ENCODE data around the gene ACTMAP.

Gene ACTMAP

DNA sequence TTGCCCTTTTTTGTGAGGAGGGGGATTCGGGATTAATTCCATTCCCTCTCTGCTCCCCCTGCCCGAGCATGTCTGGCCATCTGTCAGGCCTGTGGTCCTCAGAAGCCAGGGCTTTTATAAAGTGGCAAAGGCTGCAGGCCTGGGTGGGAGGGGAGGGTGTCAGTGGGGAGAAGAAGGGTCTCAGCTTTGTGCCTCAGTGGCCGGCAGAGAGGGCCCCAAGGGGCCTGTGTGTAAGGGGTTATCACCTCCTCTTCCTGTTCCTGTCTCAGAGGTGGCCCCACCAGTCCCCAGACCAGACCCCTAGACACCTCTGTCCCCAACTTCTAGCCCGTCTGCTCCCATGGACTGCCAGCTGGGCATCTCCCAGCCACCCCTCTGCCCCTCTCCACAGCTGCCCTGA is 56.4 kb downstream of the ACTMAP start:
- no peak for DNase-seq (ENCODE audit: low read depth, low spot score)

DNA sequence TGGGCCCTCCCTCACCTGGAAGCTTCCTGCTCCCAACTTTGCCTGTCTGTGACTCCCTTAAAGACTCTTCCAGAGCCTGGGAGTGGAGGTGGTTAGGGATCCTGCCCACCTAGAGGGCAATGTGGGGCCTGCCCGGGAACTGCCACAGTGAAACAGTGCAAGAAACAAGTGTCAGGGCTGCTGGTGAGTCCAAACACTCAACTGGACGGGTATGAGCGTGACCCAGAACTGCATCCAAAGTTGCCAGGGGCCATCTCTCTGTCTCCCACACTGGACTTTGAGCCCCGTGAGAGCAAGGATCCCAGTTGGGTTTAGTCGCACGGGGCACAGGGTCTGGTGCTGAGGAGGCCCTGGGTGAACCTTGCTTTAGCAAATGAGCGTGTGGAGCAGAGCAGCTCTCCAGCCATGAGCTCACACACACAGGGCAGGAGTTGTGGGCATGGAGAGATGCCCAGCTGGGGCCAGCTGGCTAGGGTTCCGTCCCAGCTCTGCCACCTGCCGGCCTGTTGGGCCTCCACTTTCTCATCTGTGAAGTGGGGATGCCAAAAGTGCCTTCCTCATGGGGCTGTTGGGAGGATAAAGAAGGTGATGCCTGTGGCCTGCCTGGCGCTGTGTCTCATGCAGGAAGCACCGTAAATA is 57.0 kb downstream of the ACTMAP start:
- DNase-seq (ENCODE audit: low read depth, low spot score): no peak

DNA sequence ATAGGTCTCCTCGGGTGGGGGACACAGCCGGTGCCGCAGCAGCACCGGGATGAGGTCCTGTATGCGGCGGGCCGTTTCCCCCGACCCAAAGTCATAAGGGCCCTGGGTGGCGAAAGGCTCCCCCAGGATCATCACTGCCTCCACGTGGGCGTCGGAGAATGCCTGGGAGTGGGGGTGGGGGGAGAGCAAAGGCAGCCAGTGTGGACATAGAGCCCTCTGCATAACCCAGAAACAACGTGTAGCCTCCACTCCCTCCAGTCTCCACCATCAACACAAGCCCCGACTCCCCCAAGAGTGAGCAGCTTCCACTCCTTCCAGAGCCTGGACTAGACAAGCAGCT is 58.1 kb downstream of the ACTMAP start:
- DNase-seq (ENCODE audit: low read depth, low spot score): no peak

DNA sequence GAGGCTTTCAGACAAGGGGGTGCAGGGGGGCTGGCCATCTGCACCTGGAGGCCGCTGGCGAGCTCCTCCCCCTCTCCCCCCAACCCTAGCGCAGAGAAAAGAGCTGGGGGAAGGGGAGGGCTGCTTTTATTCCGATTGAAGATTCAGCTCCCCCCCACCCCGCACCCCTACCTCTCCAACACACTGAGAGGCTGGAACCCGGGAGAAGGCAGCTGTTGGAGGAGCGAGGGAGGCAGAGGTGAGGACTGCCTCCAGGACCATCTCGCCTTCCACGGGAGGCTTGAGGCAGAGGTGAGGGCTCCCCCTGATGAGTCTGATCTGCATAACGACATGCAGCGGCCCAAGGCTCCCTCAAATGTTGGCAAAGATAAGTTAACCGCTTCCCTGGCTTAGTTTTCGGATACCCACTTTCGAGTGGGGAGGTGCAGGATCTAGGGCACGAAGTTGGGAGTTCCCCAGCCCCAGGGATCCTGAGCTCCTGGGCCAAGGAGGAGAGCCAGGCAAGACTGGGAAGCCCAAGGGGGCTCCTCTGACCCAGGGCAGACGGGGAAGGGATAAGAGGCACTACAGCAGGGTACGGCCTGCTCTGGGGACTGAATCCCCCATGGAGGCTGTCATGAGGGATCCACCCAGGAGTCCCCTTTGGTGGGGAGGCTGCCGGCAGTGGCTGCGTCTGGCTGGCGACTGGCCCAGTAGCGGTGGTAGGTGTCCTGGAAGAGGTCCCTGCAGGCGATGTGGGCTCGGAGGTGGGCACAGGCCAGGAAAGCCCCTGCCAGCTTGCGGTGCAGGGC is 58.7 kb downstream of the ACTMAP start:
- peak; percentile 17 for DNase-seq (ENCODE audit: low read depth, low spot score)
